ENCODE data around the gene NOC2L.
A peak's percentile ranks its signal among the peaks of the same experiment; 100 is the strongest.

Gene NOC2L

GRCh38 chr1:952201-952600, 6.9 kb downstream of the NOC2L start:
- no peak for TF ChIP-seq NFIC (IDR thresholded peaks at IDR 0.05)
- no peak for TF ChIP-seq CREB1 (IDR thresholded peaks at IDR 0.05; ENCODE audit: low read depth)
- no peak for TF ChIP-seq USF1 (IDR thresholded peaks at IDR 0.05)
- no peak for TF ChIP-seq YY1 (IDR thresholded peaks at IDR 0.05; ENCODE audit: low read depth)
- no peak for TF ChIP-seq RAD21 (IDR thresholded peaks at IDR 0.05; ENCODE audit: low read depth)
- TF ChIP-seq TAF1 (IDR thresholded peaks at IDR 0.05; ENCODE audit: low read depth): no peak
- TF ChIP-seq TEAD4 (IDR thresholded peaks at IDR 0.05): no peak
- no peak for TF ChIP-seq MAX (IDR thresholded peaks at IDR 0.05)
- no peak for TF ChIP-seq REST (IDR thresholded peaks at IDR 0.05; ENCODE audit: low read depth)
- no peak for TF ChIP-seq CEBPB (IDR thresholded peaks at IDR 0.05)
- TF ChIP-seq TCF12 (IDR thresholded peaks at IDR 0.05; ENCODE audit: low read depth): no peak
- TF ChIP-seq EGR1 (IDR thresholded peaks at IDR 0.05): no peak
- TF ChIP-seq FOXM1 (IDR thresholded peaks at IDR 0.05; ENCODE audit: borderline replicate concordance, low read depth): no peak
- TF ChIP-seq EP300 (IDR thresholded peaks at IDR 0.05; ENCODE audit: borderline replicate concordance): no peak
- TF ChIP-seq ZBTB7A (IDR thresholded peaks at IDR 0.05; ENCODE audit: low read depth): no peak

GRCh38 chr1:951364-951763, 7.7 kb downstream of the NOC2L start:
- no peak for TF ChIP-seq NFIC (IDR thresholded peaks at IDR 0.05)
- TF ChIP-seq CREB1 (IDR thresholded peaks at IDR 0.05; ENCODE audit: low read depth): no peak
- TF ChIP-seq EGR1 (IDR thresholded peaks at IDR 0.05): no peak
- TF ChIP-seq RAD21 (IDR thresholded peaks at IDR 0.05; ENCODE audit: low read depth): peak; percentile 29; the same call in 1 of the 2 replicates

- TF ChIP-seq EGR1 (IDR thresholded peaks at IDR 0.05): no peak
- TF ChIP-seq CEBPB (IDR thresholded peaks at IDR 0.05): no peak
- TF ChIP-seq ZBTB7A (IDR thresholded peaks at IDR 0.05; ENCODE audit: low read depth): no peak
- no peak for TF ChIP-seq CREB1 (IDR thresholded peaks at IDR 0.05; ENCODE audit: low read depth)
- TF ChIP-seq TAF1 (IDR thresholded peaks at IDR 0.05; ENCODE audit: low read depth): no peak
- no peak for TF ChIP-seq USF1 (IDR thresholded peaks at IDR 0.05)
- TF ChIP-seq FOXM1 (IDR thresholded peaks at IDR 0.05; ENCODE audit: borderline replicate concordance, low read depth): no peak
- no peak for TF ChIP-seq TCF12 (IDR thresholded peaks at IDR 0.05; ENCODE audit: low read depth)
- no peak for TF ChIP-seq TEAD4 (IDR thresholded peaks at IDR 0.05)
- no peak for TF ChIP-seq NFIC (IDR thresholded peaks at IDR 0.05)
- TF ChIP-seq REST (IDR thresholded peaks at IDR 0.05; ENCODE audit: low read depth): no peak
- no peak for TF ChIP-seq YY1 (IDR thresholded peaks at IDR 0.05; ENCODE audit: low read depth)
- TF ChIP-seq EP300 (IDR thresholded peaks at IDR 0.05; ENCODE audit: borderline replicate concordance): no peak
Measured at GRCh38 chr1:950881-951280, 8.2 kb downstream of the NOC2L start.

GRCh38 chr1:950268-950667, 8.8 kb downstream of the NOC2L start:
- TF ChIP-seq RAD21 (IDR thresholded peaks at IDR 0.05; ENCODE audit: low read depth) (no peak), CEBPB (IDR thresholded peaks at IDR 0.05) (no peak), EGR1 (IDR thresholded peaks at IDR 0.05) (no peak), EP300 (IDR thresholded peaks at IDR 0.05; ENCODE audit: borderline replicate concordance) (no peak)

GRCh38 chr1:947958-948357, 11.1 kb downstream of the NOC2L start:
- TF ChIP-seq ZBTB7A (IDR thresholded peaks at IDR 0.05; ENCODE audit: low read depth) (no peak), FOXM1 (IDR thresholded peaks at IDR 0.05; ENCODE audit: borderline replicate concordance, low read depth) (no peak), MAX (IDR thresholded peaks at IDR 0.05) (no peak), RAD21 (IDR thresholded peaks at IDR 0.05; ENCODE audit: low read depth) (no peak), CREB1 (IDR thresholded peaks at IDR 0.05; ENCODE audit: low read depth) (no peak), CEBPB (IDR thresholded peaks at IDR 0.05) (no peak), EP300 (IDR thresholded peaks at IDR 0.05; ENCODE audit: borderline replicate concordance) (no peak), NFIC (IDR thresholded peaks at IDR 0.05) (no peak), TCF12 (IDR thresholded peaks at IDR 0.05; ENCODE audit: low read depth) (no peak), TEAD4 (IDR thresholded peaks at IDR 0.05) (no peak), USF1 (IDR thresholded peaks at IDR 0.05) (no peak), TAF1 (IDR thresholded peaks at IDR 0.05; ENCODE audit: low read depth) (no peak), EGR1 (IDR thresholded peaks at IDR 0.05) (no peak), YY1 (IDR thresholded peaks at IDR 0.05; ENCODE audit: low read depth) (no peak), REST (IDR thresholded peaks at IDR 0.05; ENCODE audit: low read depth) (no peak)
